H1 (cell line): Measurements from ENCODE around the gene SIGLEC7. TPM values are rescaled to one million over a fixed set of nuclear protein-coding genes. Genes with fewer than 3 reads are reported as not detected.

Experiments used
- BACH1 ChIP-seq: IDR thresholded peaks from 2 replicates; pipeline ENCODE4 v1.6.1; 2012; ENCODE audit warnings: low read length, improper control_type of control experiment
- CREB1 ChIP-seq: IDR thresholded peaks from 2 replicates; pipeline ENCODE4 v1.6.1; 2012; ENCODE audit warnings: inconsistent platforms
- CTBP2 ChIP-seq: IDR thresholded peaks from 2 replicates; pipeline ENCODE4 v1.7.0; 2011; ENCODE audit warnings: borderline replicate concordance, mild to moderate bottlenecking, moderate library complexity, mixed read lengths, low read length; ENCODE audit not compliant: insufficient read depth, insufficient read length
- KDM1A ChIP-seq: fragments of 200-600, 300-600 bp; sonication (generic); IDR thresholded peaks from 2 replicates; pipeline ENCODE4 v1.7.1; 2016; ENCODE audit warnings: mild to moderate bottlenecking, low read length, borderline replicate concordance
- MAFK ChIP-seq: IDR thresholded peaks from 2 replicates; pipeline ENCODE4 v1.6.1; 2012; ENCODE audit warnings: low read depth, mild to moderate bottlenecking, improper control_type of control experiment, low read length
- NRF1 ChIP-seq: IDR thresholded peaks from 2 replicates; pipeline ENCODE4 v1.6.1; 2011; ENCODE audit warnings: mild to moderate bottlenecking, low read depth, low read length, improper control_type of control experiment
- TAF1 ChIP-seq: IDR thresholded peaks from 2 replicates; pipeline ENCODE4 v1.6.1; 2011; ENCODE audit warnings: mild to moderate bottlenecking, low read depth, low read length
- TAF7 ChIP-seq: optimal IDR thresholded peaks from 2 replicates; pipeline ENCODE3; 2011; ENCODE audit warnings: low read depth, mild to moderate bottlenecking, inconsistent platforms, low read length, moderate library complexity, borderline replicate concordance
- USF2 ChIP-seq: IDR thresholded peaks from 2 replicates; pipeline ENCODE4 v1.6.1; 2011; ENCODE audit warnings: low read length, improper control_type of control experiment
- polyA plus RNA-seq, 7 experiments: library from polyadenylated mRNA; depleted of rRNA in 3 of 7; stranded (reverse) in 5 of 7; unstranded in 2 of 7; fragments of >200 nt in 5 of 7; fragments of 200-250 nt in 2 of 7; gene quantifications; 1 replicate in 5 of 7; 2 replicates in 1 of 7; 4 replicates in 1 of 7; pipeline versions ENCODE4 v1.2.1 to v1.2.3, GENCODE V29; 2011 to 2013; ENCODE audit warnings: missing spikeins in 2 of 7, mixed read lengths in 2 of 7
- total RNA-seq: library from RNA; stranded (reverse); fragmentation: NEBNext Ultra II Directional; extraction: Animal tissue kit (Norgen Biotek cat#: 25700); gene quantifications from 2 replicates; pipeline ENCODE4 v1.2.1, GENCODE V29; 2021

The SIGLEC7 gene
- total and polyA plus RNA-seq, 2 of the 8 experiments (the other 6 are each of a cell fraction or from before 2014, with no cell fraction given) = not detected

GRCh38 chr19:51146751-51147150 is 4.7 kb downstream of the SIGLEC7 start (continued):
- TF ChIP-seq MAFK = no peak
- TF ChIP-seq TAF1 = no peak
- no peak for TF ChIP-seq CREB1
- TF ChIP-seq TAF7 = no peak
- TF ChIP-seq KDM1A = no peak
- TF ChIP-seq CTBP2 = no peak
- TF ChIP-seq BACH1 = no peak
- TF ChIP-seq USF2 = no peak
- TF ChIP-seq NRF1 = no peak
- TF ChIP-seq, all 59 proteins: peak for 0
